Muscle of leg (tissue), 11 donors: ENCODE data around the gene MYO1E. TPM values are rescaled to one million over a fixed set of nuclear protein-coding genes. Genes with fewer than 3 reads are reported as not detected.

Source experiments
- DNase-seq: peaks from one replicate; pipeline ENCODE4 v3.0.0; 2013
- H3K27ac ChIP-seq: one replicate; pipeline ENCODE4 v1.5.1; 2013; ENCODE audit warnings: mild to moderate bottlenecking, low read length, control low read depth
- H3K27me3 ChIP-seq: one replicate; pipeline ENCODE4 v1.6.1; 2013; ENCODE audit warnings: low read length; ENCODE audit not compliant: control insufficient read depth, insufficient read depth
- H3K36me3 ChIP-seq: one replicate; pipeline ENCODE4 v1.6.1; 2013; ENCODE audit warnings: low read length; ENCODE audit not compliant: control insufficient read depth, insufficient read depth
- H3K4me1 ChIP-seq: one replicate; pipeline ENCODE4 v1.6.1; 2013; ENCODE audit warnings: low read length; ENCODE audit not compliant: control insufficient read depth, insufficient read depth
- H3K4me3 ChIP-seq: one replicate; pipeline ENCODE4 v1.5.1; 2013; ENCODE audit warnings: low read length, control low read depth
- H3K9me3 ChIP-seq: replicated peaks from 2 replicates; pipeline ENCODE4 v1.6.1; 2013; ENCODE audit warnings: low read depth, low read length; ENCODE audit not compliant: control insufficient read depth
- WGBS: methylation state at CpG from one replicate; pipeline ENCODE4 v1.1.5; 2013; ENCODE audit warnings: missing lambda C conversion rate; ENCODE audit not compliant: insufficient coverage; 5-methylcytosine and 5-hydroxymethylcytosine counted together
- polyA plus RNA-seq, 8 donors: library from polyadenylated mRNA; unstranded; fragments of 120-200 nt; gene quantifications; one replicate each; pipeline versions ENCODE4 v1.2.1 to v1.2.3, GENCODE V29; 2013; ENCODE audit warnings: inconsistent platforms in 1 of 8, low replicate concordance in 1 of 8; ENCODE audit not compliant: insufficient read length in 8 of 8, insufficient read depth in 1 of 8
- total RNA-seq: library from RNA; stranded (reverse); fragments of 120-200 nt; gene quantifications from one replicate; pipeline ENCODE4 v1.2.4, GENCODE V29; 2013

Gene MYO1E
- total and polyA plus RNA-seq, 9 donors, result 30.2 to 44.0 (median 36.1) TPM

GRCh38 chr15:59327942-59328341 lies 44.7 kb downstream of the MYO1E start:
- WGBS, result 25% methylated on average over 1 of the region's 3 CpGs
- Histone ChIP-seq H3K4me3 (no peak overlapping the region), H3K27me3 (no peaks in the 10 kb centered on the region), H3K27ac (no peak overlapping the region), H3K4me1 (peaks cover 2% of the 10 kb centered on the region), H3K9me3 (no peaks in the 10 kb centered on the region), H3K36me3 (no peaks in the 10 kb centered on the region)
- DNase-seq, result no peak

GRCh38 chr15:59326856-59327255 lies 45.8 kb downstream of the MYO1E start:
- no peak for DNase-seq
- no peaks in the 10 kb centered on the region for H3K9me3 ChIP-seq
- H3K27me3 ChIP-seq, result no peaks in the 10 kb centered on the region
- 72% methylated on average over 4 of the region's 6 CpGs for WGBS
- no peaks in the 10 kb centered on the region for H3K36me3 ChIP-seq
- peaks cover 2% of the 10 kb centered on the region for H3K4me1 ChIP-seq
- H3K4me3 ChIP-seq, result no peak overlapping the region
- H3K27ac ChIP-seq, result no peak overlapping the region

DNA sequence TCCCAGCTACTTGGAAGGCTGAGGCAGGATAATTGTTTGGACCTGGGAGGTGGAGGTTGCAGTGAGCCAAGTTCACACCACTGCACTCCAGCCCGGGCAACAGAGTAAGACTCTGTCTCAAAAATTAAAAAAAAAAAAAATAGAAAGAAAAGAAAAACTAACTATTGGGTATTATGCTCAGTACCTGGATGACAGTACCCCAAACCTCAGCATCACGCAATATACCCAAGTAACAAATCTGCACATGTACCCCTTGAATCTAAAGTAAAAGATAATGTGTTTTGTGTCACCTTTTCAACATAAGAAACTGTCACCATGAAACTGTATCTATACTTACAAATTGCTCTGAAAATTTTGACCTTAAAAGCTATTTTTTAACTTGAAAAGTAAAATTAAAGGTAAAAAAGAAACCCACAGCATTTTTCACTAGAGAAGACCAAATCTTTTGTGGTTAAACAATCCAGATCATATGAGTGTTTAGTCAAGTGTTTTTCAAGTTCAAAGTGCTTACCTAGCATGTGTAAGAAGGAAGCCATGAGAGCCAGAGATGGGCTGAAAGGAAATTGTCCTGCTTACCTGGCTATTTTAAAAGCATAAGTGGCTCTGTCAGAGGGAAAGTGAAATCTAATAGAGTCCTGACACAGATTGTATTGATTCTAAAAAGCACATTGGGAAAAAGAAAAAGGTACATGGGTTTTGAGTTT lies 50.5 kb downstream of the MYO1E start:
- WGBS, result no CpG with 5 or more reads among the region's 2 CpGs

GRCh38 chr15:59321000-59321689 lies 51.5 kb downstream of the MYO1E start:
- whole genome bisulfite sequencing, result no CpG with 5 or more reads among the region's 4 CpGs
- DNase-seq, result no peak

More for the DNA sequence above, 50.5 kb downstream of the MYO1E start:
- H3K4me1 ChIP-seq, result no peaks in the 10 kb centered on the region
- no peaks in the 10 kb centered on the region for H3K27me3 ChIP-seq
- no peak overlapping the region for H3K4me3 ChIP-seq
- DNase-seq, result peak; percentile 38
- H3K9me3 ChIP-seq, result peaks cover 3% of the 10 kb centered on the region
- no peak overlapping the region for H3K27ac ChIP-seq
- H3K36me3 ChIP-seq, result no peaks in the 10 kb centered on the region

GRCh38 chr15:59317211-59317610 lies 55.5 kb downstream of the MYO1E start:
- H3K27ac ChIP-seq, result no peak overlapping the region
- H3K36me3 ChIP-seq, result no peaks in the 10 kb centered on the region
- peaks cover 3% of the 10 kb centered on the region for H3K9me3 ChIP-seq
- peaks cover 14% of the 10 kb centered on the region for H3K4me1 ChIP-seq
- no peaks in the 10 kb centered on the region for H3K27me3 ChIP-seq
- no peak for DNase-seq
- no CpG with 5 or more reads among the region's 1 CpG for WGBS
- H3K4me3 ChIP-seq, result no peak overlapping the region

More at GRCh38 chr15:59321000-59321689, 51.5 kb downstream of the MYO1E start:
- peaks cover 3% of the 10 kb centered on the region for H3K9me3 ChIP-seq
- H3K27me3 ChIP-seq, result no peaks in the 10 kb centered on the region
- peaks cover 1% of the 10 kb centered on the region for H3K4me1 ChIP-seq
- H3K4me3 ChIP-seq, result no peak overlapping the region
- no peaks in the 10 kb centered on the region for H3K36me3 ChIP-seq
- H3K27ac ChIP-seq, result no peak overlapping the region

DNA sequence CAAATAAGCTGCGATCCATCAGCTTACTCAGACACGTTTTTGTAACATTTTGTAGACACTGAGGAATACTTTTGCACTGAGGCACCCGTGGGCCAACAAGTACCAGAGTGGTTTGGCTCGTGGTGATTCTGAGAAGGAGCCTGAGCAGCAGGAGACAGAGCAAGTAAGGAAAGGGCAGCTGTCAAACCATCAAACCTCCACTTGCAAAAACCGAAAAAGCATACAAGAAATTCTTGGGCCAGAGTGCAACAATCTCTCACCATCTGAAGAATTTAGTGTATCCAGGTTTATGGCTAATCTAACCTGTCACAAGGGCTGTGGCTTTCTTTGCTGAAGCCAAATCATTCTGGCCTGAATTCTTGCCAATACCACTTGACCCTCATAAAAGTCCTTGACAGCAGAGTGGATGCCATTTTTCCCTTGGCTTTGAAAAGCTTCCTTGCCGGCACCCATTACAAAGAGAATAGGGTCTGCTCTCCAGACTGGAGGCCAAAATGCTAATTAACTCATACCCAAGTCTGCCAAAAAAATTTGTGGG lies 56.7 kb downstream of the MYO1E start:
- no peaks in the 10 kb centered on the region for H3K9me3 ChIP-seq
- DNase-seq, result peak; percentile 51
- peaks cover 14% of the 10 kb centered on the region for H3K4me1 ChIP-seq
- 46% methylated on average over 5 of the region's 6 CpGs for WGBS
- no peaks in the 10 kb centered on the region for H3K27me3 ChIP-seq
- H3K36me3 ChIP-seq, result no peaks in the 10 kb centered on the region
- H3K27ac ChIP-seq, result no peak overlapping the region
- H3K4me3 ChIP-seq, result no peak overlapping the region

- WGBS, result 30% methylated on average over 4 of the region's 6 CpGs
- no peaks in the 10 kb centered on the region for H3K9me3 ChIP-seq
- peak overlapping the region; percentile 16 for H3K27ac ChIP-seq
- no peak overlapping the region for H3K4me3 ChIP-seq
- no peaks in the 10 kb centered on the region for H3K36me3 ChIP-seq
- no peaks in the 10 kb centered on the region for H3K27me3 ChIP-seq
- peak; percentile 79 for DNase-seq
- H3K4me1 ChIP-seq, result peaks cover 14% of the 10 kb centered on the region
These were observed 58.9 kb downstream of the MYO1E start for GRCh38 chr15:59313641-59314332.

GRCh38 chr15:59312205-59312604 lies 60.5 kb downstream of the MYO1E start:
- no peaks in the 10 kb centered on the region for H3K27me3 ChIP-seq
- peaks cover 14% of the 10 kb centered on the region for H3K4me1 ChIP-seq
- 71% methylated on average over 7 of the region's 7 CpGs for WGBS
- no peak overlapping the region for H3K4me3 ChIP-seq
- H3K36me3 ChIP-seq, result no peaks in the 10 kb centered on the region
- H3K27ac ChIP-seq, result no peak overlapping the region
- H3K9me3 ChIP-seq, result no peaks in the 10 kb centered on the region
- DNase-seq, result no peak

DNA sequence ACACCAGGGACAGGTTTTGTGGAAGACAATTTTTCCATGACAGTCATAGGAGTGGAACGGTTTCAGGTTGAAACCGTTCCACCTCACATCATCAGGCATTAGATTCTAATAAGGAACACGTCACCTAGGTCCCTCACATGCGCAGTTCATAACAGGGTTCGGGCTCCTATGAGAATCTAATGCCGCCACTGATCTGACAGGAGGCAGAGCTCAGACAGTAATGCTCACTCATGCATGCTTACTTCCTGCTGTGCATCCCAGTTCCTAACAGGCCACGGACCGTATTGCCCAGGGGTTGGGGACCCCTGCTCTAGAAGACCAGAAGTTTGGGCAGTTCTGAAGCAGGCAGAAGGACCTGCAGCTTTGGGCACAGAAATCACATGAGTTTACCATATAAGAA lies 61.5 kb downstream of the MYO1E start:
- no peaks in the 10 kb centered on the region for H3K27me3 ChIP-seq
- H3K36me3 ChIP-seq, result no peaks in the 10 kb centered on the region
- no peaks in the 10 kb centered on the region for H3K9me3 ChIP-seq
- H3K27ac ChIP-seq, result no peak overlapping the region
- peaks cover 18% of the 10 kb centered on the region for H3K4me1 ChIP-seq
- H3K4me3 ChIP-seq, result no peak overlapping the region
- no peak for DNase-seq
- 91% methylated on average over 6 of the region's 8 CpGs for WGBS

- Histone ChIP-seq H3K36me3 (no peaks in the 10 kb centered on the region), H3K27ac (no peak overlapping the region), H3K27me3 (no peaks in the 10 kb centered on the region), H3K9me3 (no peaks in the 10 kb centered on the region), H3K4me3 (no peak overlapping the region), H3K4me1 (peaks cover 14% of the 10 kb centered on the region)
- no peak for DNase-seq
- 80% methylated on average over 2 of the region's 5 CpGs for WGBS
These were observed 63.3 kb downstream of the MYO1E start for GRCh38 chr15:59309405-59309804.
